ENCODE measurements around the gene PI16.

The PI16 gene

GRCh38 chr6:36969240-36969691 is 14.7 kb downstream of the PI16 start:
- DNase-seq (ENCODE audit: low read depth in 2 of 2) = no peak
- H3K4me3 ChIP-seq (replicated peaks in 1 of 2; ENCODE audit: low read depth in 2 of 2, low read length in 2 of 2) = no peak overlapping the region
- no peak for TF ChIP-seq CTCF (IDR thresholded peaks at IDR 0.05; ENCODE audit: low read depth, low read length)

GRCh38 chr6:36969988-36970891 is 15.7 kb downstream of the PI16 start:
- DNase-seq (ENCODE audit: low read depth in 2 of 2) = no peak
- no peak for TF ChIP-seq CTCF (IDR thresholded peaks at IDR 0.05; ENCODE audit: low read depth, low read length)
- H3K4me3 ChIP-seq (replicated peaks in 1 of 2; ENCODE audit: low read depth in 2 of 2, low read length in 2 of 2) = no peak overlapping the region

- H3K4me3 ChIP-seq (replicated peaks in 1 of 2; ENCODE audit: low read depth in 2 of 2, low read length in 2 of 2) = no peak overlapping the region
- TF ChIP-seq CTCF (IDR thresholded peaks at IDR 0.05; ENCODE audit: low read depth, low read length) = no peak
- DNase-seq (ENCODE audit: low read depth in 2 of 2) = no peak
These were observed 16.6 kb downstream of the PI16 start for GRCh38 chr6:36970892-36971842.

GRCh38 chr6:36971921-36972673 is 17.6 kb downstream of the PI16 start:
- TF ChIP-seq CTCF (IDR thresholded peaks at IDR 0.05; ENCODE audit: low read depth, low read length) = no peak
- DNase-seq (ENCODE audit: low read depth in 2 of 2) = no peak
- no peak overlapping the region for H3K4me3 ChIP-seq (replicated peaks in 1 of 2; ENCODE audit: low read depth in 2 of 2, low read length in 2 of 2)

- no peak for DNase-seq (ENCODE audit: low read depth in 2 of 2)
- TF ChIP-seq CTCF (IDR thresholded peaks at IDR 0.05; ENCODE audit: low read depth, low read length) = no peak
- no peak overlapping the region for H3K4me3 ChIP-seq (replicated peaks in 1 of 2; ENCODE audit: low read depth in 2 of 2, low read length in 2 of 2)
These were observed 18.7 kb downstream of the PI16 start for GRCh38 chr6:36973190-36973589.

- no peak for DNase-seq (ENCODE audit: low read depth in 2 of 2)
- no peak overlapping the region for H3K4me3 ChIP-seq (replicated peaks in 1 of 2; ENCODE audit: low read depth in 2 of 2, low read length in 2 of 2)
- no peak for TF ChIP-seq CTCF (IDR thresholded peaks at IDR 0.05; ENCODE audit: low read depth, low read length)
These were observed 19.1 kb downstream of the PI16 start for GRCh38 chr6:36973647-36974046.

Data from cardiac fibroblast (primary cell).